Measurements from ENCODE around the gene MDGA2. TPM values are rescaled to one million over a fixed set of nuclear protein-coding genes. Genes with fewer than 3 reads are reported as not detected.

The MDGA2 gene
- total and polyA plus RNA-seq, 2 of the 8 experiments (the other 6 are each of a cell fraction or from before 2014, with no cell fraction given), result 0.11 to 0.69 TPM

- Histone ChIP-seq H2BK12ac (ENCODE audit: low read depth, low read length) (no peak overlapping the region), H3K18ac (ENCODE audit: extremely low read depth, low read length) (no peak overlapping the region), H2AK5ac (ENCODE audit: low read depth, low read length) (no peak overlapping the region), H3K9ac (replicated peaks in 1 of 4; ENCODE audit: extremely low read depth in 1 of 4, low read depth in 3 of 4, low read length in 3 of 4) (no peak overlapping the region), H2BK15ac (ENCODE audit: low read length) (no peak overlapping the region), H2AFZ (ENCODE audit: low read length) (no peak overlapping the region), H3K23ac (ENCODE audit: insufficient read length) (no peak overlapping the region), H3K27ac (ENCODE audit: low read depth, low read length) (no peak overlapping the region), H2BK120ac (replicated peaks; ENCODE audit: low read depth, low read length) (no peak overlapping the region), H3K56ac (replicated peaks; ENCODE audit: insufficient read length, low read depth, low read length) (no peak overlapping the region), H2BK20ac (ENCODE audit: low read length) (no peak overlapping the region), H3K4me3 (ENCODE audit: extremely low read depth in 1 of 4, insufficient read depth in 2 of 4, low read depth in 3 of 4, low read length in 4 of 4) (no peak overlapping the region), H3K9me3 (ENCODE audit: insufficient read depth in 2 of 2, low read depth in 1 of 2, low read length in 1 of 2) (no peaks in the 10 kb centered on the region), H4K20me1 (replicated peaks in 1 of 2; ENCODE audit: control insufficient read depth in 1 of 2, insufficient read depth in 2 of 2, low read length in 2 of 2) (no peaks in the 10 kb centered on the region), H2BK5ac (ENCODE audit: low read depth, low read length) (no peak overlapping the region), H4K91ac (replicated peaks; ENCODE audit: insufficient read length, low read length) (no peak overlapping the region), H3K27me3 (replicated peaks in 1 of 4; ENCODE audit: control insufficient read depth in 3 of 4, extremely low read depth in 1 of 4, insufficient read depth in 3 of 4, low read length in 3 of 4) (no peaks in the 10 kb centered on the region), H3K23me2 (ENCODE audit: low read depth, low read length) (no peaks in the 10 kb centered on the region), H3K36me3 (ENCODE audit: control insufficient read depth in 2 of 4, insufficient read depth in 4 of 4, low read length in 3 of 4) (no peaks in the 10 kb centered on the region), H3K4me1 (replicated peaks in 1 of 4; ENCODE audit: control insufficient read depth in 3 of 4, insufficient read depth in 4 of 4, low read length in 3 of 4) (peaks cover 0 to 3% (median 0%) of the 10 kb centered on the region in 4 experiments; a peak in 1 of 7 replicates), H3K4me2 (ENCODE audit: insufficient read depth in 1 of 2, low read depth in 2 of 2, low read length in 2 of 2) (no peak overlapping the region), H4K5ac (ENCODE audit: insufficient read length, low read depth, low read length) (no peak overlapping the region), H4K8ac (ENCODE audit: extremely low read depth, insufficient read depth, low read length) (no peak overlapping the region), H3K79me1 (ENCODE audit: low read depth, low read length) (no peaks in the 10 kb centered on the region), H3K4ac (replicated peaks; ENCODE audit: insufficient read length, low read depth, low read length) (no peak overlapping the region), H3K79me2 (ENCODE audit: control insufficient read depth in 1 of 2, insufficient read depth in 2 of 2, low read length in 2 of 2) (no peaks in the 10 kb centered on the region), H3K14ac (ENCODE audit: insufficient read length) (no peak overlapping the region)
- TF ChIP-seq EGR1 (IDR thresholded peaks at IDR 0.05; ENCODE audit: borderline replicate concordance, low read depth, low read length) (no peak), SP2 (IDR thresholded peaks at IDR 0.05; ENCODE audit: low read length) (no peak), RXRA (IDR thresholded peaks at IDR 0.05; ENCODE audit: insufficient read depth, low read depth, low read length) (no peak), TBP (IDR thresholded peaks at IDR 0.05; ENCODE audit: low read depth, low read length) (no peak), CTBP2 (IDR thresholded peaks at IDR 0.05; ENCODE audit: borderline replicate concordance, insufficient read depth, insufficient read length, low read length) (no peak), KDM4A (IDR thresholded peaks at IDR 0.05; ENCODE audit: low read depth, low read length, severe bottlenecking) (no peak), RNF2 (IDR thresholded peaks at IDR 0.05; ENCODE audit: borderline replicate concordance, low read depth, low read length, missing control alignments, poor library complexity, severe bottlenecking) (no peak), KDM5A (IDR thresholded peaks at IDR 0.05; ENCODE audit: low read length) (no peak), TEAD4 (IDR thresholded peaks at IDR 0.05; ENCODE audit: low read depth, low read length) (no peak), CBX8 (IDR thresholded peaks at IDR 0.05; ENCODE audit: borderline replicate concordance, low read depth, low read length) (no peak), BRCA1 (IDR thresholded peaks at IDR 0.05; ENCODE audit: low read depth, low read length) (no peak)
- FAIRE-seq (no peak), DNase-seq (ENCODE audit: low read depth in 1 of 2, low spot score in 2 of 2) (no peak)
- WGBS, 2 experiments (ENCODE audit: extremely low coverage in 1 of 2, insufficient coverage in 1 of 2, insufficient read length in 1 of 2, insufficient replicate concordance in 2 of 2, low coverage in 1 of 2, low lambda C conversion rate in 2 of 2, missing lambda C conversion rate in 1 of 2), result 98% methylated on average over 2 of the region's 2 CpGs; no CpG with 5 or more reads in 1 of the 2 experiments
- ChIA-PET CTCF (ENCODE audit: partially characterized antibody) (interaction anchor here (0.7 to 1.2 kb wide), 2 partner anchors 12 to 502 kb away, joined by 3 read pairs; no protein-coding TSS in a partner anchor), POLR2A (ENCODE audit: partially characterized antibody) (no interaction called here)
These were observed 666.7 kb downstream of the MDGA2 start for GRCh38 chr14:47008732-47009131.

Data from H1 (cell line).